Measurements from ENCODE around the gene ZNF426.
"Not testable (repeated sequence)": the region's sequence is repeated elsewhere in the genome, so short reads cannot be mapped to it uniquely, and the experiment has no call there.

Gene ZNF426

DNA sequence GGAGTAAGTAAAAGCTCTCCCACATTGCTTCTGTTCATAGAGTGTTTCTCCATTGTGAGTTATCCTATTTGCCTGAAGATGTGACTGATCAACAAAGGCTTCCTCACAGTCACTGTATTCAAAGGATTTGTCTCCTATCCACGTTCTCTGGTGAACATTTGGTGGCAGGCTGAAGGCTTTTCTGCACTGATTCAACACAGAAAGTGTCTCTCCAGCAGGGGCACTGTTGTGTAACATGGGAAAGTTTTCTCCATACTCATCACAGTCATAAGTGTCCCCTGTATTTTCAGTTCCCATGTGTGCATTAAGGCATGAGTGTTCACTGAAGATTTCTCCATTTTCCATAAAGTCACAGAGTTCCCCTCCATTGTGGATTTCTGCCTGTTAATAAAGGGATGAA, 28.3 kb upstream of the ZNF426 start:
- no peak for DNase-seq (ENCODE audit: low read depth, low spot score)
- H3K4me3 ChIP-seq (ENCODE audit: low read depth, low read length), result no peak overlapping the region
- ChIA-PET POLR2A (no interaction called here), CTCF (no interaction called here)
- TF ChIP-seq, protein P1, sequence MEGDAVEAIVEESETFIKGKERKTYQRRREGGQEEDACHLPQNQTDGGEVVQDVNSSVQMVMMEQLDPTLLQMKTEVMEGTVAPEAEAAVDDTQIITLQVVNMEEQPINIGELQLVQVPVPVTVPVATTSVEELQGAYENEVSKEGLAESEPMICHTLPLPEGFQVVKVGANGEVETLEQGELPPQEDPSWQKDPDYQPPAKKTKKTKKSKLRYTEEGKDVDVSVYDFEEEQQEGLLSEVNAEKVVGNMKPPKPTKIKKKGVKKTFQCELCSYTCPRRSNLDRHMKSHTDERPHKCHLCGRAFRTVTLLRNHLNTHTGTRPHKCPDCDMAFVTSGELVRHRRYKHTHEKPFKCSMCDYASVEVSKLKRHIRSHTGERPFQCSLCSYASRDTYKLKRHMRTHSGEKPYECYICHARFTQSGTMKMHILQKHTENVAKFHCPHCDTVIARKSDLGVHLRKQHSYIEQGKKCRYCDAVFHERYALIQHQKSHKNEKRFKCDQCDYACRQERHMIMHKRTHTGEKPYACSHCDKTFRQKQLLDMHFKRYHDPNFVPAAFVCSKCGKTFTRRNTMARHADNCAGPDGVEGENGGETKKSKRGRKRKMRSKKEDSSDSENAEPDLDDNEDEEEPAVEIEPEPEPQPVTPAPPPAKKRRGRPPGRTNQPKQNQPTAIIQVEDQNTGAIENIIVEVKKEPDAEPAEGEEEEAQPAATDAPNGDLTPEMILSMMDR (IDR thresholded peaks at IDR 0.05; ENCODE audit: insufficient read depth, low read length, missing control alignments), result no peak

DNA sequence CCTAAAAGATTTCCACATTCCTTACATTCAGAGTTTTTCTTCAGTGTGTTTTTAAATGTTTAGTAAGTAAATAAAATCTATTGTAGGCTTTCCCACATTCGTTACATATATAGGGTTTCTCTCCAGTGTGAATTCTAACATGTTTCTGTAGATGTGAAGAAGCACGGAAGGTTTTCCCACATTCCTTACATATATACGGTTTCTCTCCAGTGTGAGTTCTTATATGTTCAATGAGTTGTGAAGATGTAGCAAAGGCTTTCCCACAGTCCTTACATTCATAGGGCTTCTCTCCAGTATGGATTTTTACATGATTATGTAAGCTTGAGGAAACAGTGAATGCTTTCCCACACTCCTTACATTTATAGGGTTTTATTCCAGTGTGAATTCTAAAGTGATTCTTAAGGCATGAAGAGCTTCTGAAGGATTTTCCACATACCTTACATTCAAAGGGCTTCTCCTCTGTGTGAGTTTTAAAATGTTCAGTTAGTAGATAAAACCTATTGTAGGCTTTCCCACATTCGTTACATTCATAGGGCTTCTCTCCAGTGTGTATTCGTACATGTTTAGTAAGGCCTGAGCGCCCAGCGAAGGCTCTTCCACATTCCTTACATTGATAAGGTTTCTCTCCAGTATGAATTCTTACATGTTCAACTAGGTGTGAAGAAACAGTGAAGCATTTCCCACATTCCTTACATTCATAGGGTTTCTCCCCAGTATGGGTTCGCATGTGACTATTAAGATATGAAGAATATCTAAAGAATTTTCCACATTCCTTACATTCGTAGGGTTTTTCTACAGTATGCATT, 27.7 kb upstream of the ZNF426 start:
- POLR2A ChIA-PET, result no interaction called here
- no peak for DNase-seq (ENCODE audit: low read depth, low spot score)

GRCh38 chr19:9552536-9553274, 14.3 kb upstream of the ZNF426 start:
- ChIA-PET POLR2A (no interaction called here), CTCF (no interaction called here)
- TF ChIP-seq, protein P1 (IDR thresholded peaks at IDR 0.05; ENCODE audit: insufficient read depth, low read length, missing control alignments), result no peak
- no peak for DNase-seq (ENCODE audit: low read depth, low spot score)
- no peak overlapping the region for H3K4me3 ChIP-seq (ENCODE audit: low read depth, low read length)

More for the DNA sequence above, 27.7 kb upstream of the ZNF426 start:
- TF ChIP-seq, protein P1 (IDR thresholded peaks at IDR 0.05; ENCODE audit: insufficient read depth, low read length, missing control alignments), result no peak
- CTCF ChIA-PET, result no interaction called here
- no peak overlapping the region for H3K4me3 ChIP-seq (ENCODE audit: low read depth, low read length)

DNA sequence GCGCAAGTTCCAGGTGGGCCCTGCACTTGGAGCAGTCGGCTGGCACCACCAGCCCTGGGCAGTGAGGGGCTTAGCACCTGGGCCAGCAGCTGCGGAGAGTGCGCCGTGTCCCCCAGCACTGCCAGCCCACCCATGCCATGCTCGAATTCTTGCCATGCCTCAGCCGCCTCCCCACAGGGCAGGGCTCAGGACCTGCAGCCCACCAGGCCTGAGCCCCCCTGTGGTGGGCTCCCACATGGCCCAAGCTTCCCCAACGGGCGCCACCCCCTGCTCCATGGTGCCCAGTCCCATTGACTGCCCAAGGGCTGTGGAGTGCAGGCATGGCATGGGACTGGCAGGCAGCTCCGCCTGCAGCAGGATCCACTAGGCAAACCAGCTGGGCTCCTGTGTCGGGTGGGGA, 9.4 kb upstream of the ZNF426 start:
- H3K4me3 ChIP-seq (ENCODE audit: low read depth, low read length), result no peak overlapping the region
- no peak for DNase-seq (ENCODE audit: low read depth, low spot score)
- ChIA-PET POLR2A (no interaction called here), CTCF (no interaction called here)
- TF ChIP-seq, protein P1 (IDR thresholded peaks at IDR 0.05; ENCODE audit: insufficient read depth, low read length, missing control alignments), result no peak

- DNase-seq (ENCODE audit: low read depth, low spot score); POLR2A ChIA-PET; H3K4me3 ChIP-seq (ENCODE audit: low read depth, low read length); CTCF ChIA-PET: not testable (repeated sequence)
These were observed 2.8 kb upstream of the ZNF426 start for GRCh38 chr19:9541281-9541680.

DNA sequence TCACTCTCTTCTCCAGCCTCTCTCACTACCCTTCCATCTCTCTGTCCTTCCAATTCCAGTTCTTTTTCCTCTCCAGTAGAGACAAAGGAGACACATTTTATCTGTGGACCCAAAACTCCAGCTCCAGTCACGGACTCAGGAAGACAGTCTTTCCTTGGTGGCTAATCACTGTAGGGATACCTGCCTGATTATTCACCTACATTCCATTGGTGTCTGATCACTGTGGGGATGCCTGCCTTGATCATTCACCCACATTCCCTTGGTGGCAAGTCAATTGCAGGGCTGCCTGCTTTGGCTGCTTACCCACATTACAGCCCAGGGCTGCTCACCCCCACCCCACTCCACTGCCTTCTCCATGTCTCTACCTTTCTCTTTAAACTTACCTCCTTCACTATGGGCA, 1.5 kb upstream of the ZNF426 start:
- DNase-seq (ENCODE audit: low read depth, low spot score); CTCF ChIA-PET; H3K4me3 ChIP-seq (ENCODE audit: low read depth, low read length); POLR2A ChIA-PET: not testable (repeated sequence)

- H3K4me3 ChIP-seq (ENCODE audit: low read depth, low read length), result peak overlapping the region; percentile 3; the same call in 1 of the 2 replicates
- DNase-seq (ENCODE audit: low read depth, low spot score); POLR2A ChIA-PET; CTCF ChIA-PET: not testable (repeated sequence)
These were observed 756 bp upstream of the ZNF426 start for GRCh38 chr19:9539201-9539600.

- TF ChIP-seq, protein P1 (IDR thresholded peaks at IDR 0.05; ENCODE audit: insufficient read depth, low read length, missing control alignments), result no peak
- H3K4me3 ChIP-seq (ENCODE audit: low read depth, low read length), result no peak overlapping the region
- ChIA-PET CTCF (no interaction called here), POLR2A (no interaction called here)
- no peak for DNase-seq (ENCODE audit: low read depth, low spot score)
These were observed 2.5 kb downstream of the ZNF426 start for GRCh38 chr19:9535934-9536333.
